OCI-M1 (cell line): Measurements from ENCODE around the gene TBC1D4.
A peak's percentile ranks its signal among the peaks of the same experiment; 100 is the strongest.
"Not testable (repeated sequence)": the region's sequence is repeated elsewhere in the genome, so short reads cannot be mapped to it uniquely, and the experiment has no call there.

Experiments
- DNase-seq: peaks from one replicate; lab custom pipeline; 2025; lab: John Stamatoyannopoulos, UW

The TBC1D4 gene

DNA sequence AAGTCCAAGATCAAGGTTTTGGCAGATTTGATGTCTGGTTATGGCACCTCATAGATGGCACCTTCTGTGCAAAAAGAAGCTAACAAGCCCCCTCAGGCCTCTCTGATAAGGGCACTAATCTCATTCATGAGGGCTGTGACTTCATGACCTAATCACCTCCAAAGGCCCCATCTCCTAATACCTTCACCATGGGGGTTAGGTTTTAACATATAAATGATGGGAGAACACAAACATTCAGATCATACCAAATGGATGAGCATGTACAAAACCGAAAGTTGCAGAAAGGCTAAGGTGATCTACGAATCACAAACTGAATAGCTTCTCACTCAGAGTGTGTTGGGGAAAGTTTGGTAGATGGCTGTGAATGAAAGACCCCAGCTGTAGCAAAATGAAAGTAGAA is 217.4 kb downstream of the TBC1D4 start:
- no peak for DNase-seq

DNA sequence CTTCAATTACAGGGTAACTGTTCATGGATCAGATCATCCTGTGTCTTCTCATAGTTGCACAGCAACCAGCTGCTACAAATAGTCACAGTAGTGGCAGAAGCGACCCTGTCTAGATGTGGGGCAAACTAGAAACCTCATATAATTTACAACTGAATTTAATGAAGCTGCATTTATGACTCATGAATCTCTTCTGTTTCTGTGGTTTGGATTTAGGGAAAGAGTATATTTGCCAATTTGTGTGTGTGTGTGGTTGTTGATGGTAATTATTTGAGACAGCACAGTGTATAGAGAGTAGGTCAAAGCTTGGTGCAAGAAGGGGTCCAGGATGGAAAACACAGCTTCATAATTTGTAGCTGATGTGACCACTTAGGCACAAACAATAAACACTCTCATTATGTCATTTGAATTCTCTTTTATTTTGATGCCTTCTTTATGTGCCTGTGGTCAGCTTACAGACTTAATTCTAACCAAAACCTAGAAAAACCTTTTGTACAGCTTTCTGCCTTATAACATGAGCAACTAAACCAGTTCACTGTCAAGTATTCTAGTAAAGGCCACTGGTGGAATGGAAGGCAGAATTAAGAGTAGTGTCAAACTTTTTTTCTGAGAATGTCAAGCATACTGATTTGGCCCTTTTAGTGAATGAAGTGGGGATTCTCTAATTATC is 218.1 kb downstream of the TBC1D4 start:
- DNase-seq: no peak

DNA sequence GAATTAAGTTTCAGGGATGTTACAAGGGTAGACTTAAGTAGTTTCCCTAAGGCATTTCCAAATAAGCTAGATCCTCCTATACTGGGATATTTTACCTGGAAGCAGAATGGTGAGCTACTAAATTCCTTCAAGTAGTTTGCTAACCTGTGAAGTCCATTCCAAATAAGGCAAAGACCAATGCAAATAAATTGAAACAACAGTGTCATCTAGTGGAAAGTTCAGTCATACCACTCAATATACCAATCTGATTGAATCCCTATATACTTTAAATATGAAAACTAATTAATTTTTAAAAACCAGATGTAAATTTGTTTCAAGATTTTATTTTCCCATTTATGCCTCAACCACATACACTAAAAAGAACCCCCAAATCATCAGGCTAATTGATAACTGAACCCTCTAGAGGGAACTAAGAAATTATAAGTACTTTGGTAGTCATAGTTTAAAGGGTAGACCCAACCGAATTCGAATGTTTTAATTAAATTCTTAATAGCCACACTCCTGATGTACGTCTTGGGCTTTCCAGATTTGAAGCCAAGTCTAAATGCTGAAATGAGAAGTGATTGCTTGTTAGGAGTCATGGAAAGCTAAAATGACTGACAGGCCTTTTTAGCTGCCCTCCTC is 223.7 kb downstream of the TBC1D4 start:
- DNase-seq: peak; percentile 72

GRCh38 chr13:75256922-75257321 is 225.0 kb downstream of the TBC1D4 start:
- DNase-seq: no peak

GRCh38 chr13:75255653-75256052 is 226.3 kb downstream of the TBC1D4 start:
- DNase-seq: no peak

- DNase-seq: no peak
Observed at GRCh38 chr13:75255147-75255546, 226.8 kb downstream of the TBC1D4 start.

DNA sequence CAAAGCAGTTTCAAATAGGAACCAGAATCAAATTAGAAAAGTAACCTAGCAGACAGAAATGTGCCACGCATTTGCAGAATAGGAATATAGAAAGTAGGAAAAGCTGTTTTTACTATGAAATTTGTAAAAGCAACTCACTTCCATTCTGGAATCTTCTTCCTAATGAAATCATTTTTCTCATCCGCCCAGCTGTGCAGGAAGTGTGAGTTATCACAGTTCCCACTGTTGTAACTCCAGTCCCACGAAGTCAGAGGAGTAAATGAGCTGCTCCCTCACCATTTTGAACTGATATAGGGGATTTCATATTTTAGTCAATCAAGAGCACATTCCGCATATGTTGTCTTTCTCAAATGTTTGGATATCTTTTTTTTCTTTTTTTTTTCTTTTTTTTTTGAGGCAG is 230.8 kb downstream of the TBC1D4 start:
- no peak for DNase-seq

DNA sequence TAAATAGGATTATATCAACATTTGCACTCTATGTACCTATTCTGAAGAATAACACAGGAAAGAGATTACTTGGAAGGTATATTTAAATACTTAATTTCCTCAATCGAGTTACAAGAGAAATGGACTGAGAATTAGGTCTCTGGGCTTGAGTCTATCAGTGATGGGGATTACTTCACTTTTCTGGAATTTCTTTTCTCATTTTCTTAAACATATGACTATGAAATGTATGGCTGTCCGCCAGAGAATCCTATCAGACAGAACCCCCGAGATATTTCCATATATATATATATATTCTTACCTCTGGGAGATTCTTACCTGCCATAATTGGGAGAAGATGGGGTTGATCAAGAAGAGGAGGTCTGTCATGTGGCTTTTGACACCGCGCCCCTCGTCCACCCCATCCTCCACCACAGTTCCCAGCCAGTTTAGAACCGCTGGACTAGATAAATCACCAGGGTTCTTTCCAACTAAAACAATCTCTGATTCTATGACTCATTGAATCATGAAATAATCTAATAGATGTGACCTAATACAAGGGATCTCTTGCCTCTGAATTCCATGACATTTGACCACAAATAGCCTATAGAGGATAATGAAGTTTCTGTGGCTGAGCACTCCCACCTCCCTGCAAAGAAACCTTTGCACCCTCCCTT is 231.3 kb downstream of the TBC1D4 start:
- DNase-seq: no peak

- DNase-seq: not testable (repeated sequence)
Observed at GRCh38 chr13:75245578-75245977, 236.4 kb downstream of the TBC1D4 start.

DNA sequence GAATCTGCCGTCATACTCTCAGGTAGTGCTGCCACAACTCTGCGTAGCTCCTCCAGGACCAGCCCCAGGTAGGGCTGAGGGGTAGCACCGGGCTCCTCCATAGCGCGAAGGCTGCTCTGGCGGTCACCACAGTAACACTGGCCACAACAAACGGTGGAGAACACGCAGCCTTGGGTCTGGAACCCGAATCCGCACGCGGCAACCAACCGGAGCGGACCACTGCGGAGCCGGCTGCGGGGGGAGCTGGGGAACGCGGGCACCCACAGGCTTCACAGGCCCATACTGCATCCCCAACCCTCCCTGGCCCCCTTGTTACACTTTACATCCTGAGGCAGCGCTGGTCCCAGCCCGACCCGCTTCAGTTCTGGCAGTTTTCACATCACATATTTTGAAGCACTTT is 241.7 kb downstream of the TBC1D4 start:
- DNase-seq: not testable (repeated sequence)

DNA sequence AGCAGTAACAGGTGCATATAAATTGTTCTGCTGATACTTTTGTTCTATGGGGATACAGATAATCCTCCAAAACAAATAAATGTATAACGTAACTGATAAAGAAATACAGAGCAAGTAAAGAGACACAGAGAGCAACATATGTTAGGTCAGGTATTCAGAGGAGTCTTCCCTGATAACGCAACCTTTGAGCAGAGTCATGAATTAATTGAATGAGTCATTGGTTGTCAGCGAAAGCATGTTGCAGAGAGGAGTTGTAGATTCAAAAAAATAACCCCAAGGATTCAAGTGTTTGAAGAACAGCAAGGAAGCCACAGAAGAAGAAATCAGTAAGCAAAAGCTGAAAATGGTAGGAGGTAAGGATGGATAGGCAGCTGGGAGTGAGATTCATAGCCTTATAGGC is 245.2 kb downstream of the TBC1D4 start:
- DNase-seq: no peak
